ENCODE results near the gene SLFN11. TPM values are rescaled to one million over a fixed set of nuclear protein-coding genes. Genes with fewer than 3 reads are reported as not detected.
"Not testable (repeated sequence)": the region's sequence is repeated elsewhere in the genome, so short reads cannot be mapped to it uniquely, and the experiment has no call there.

SLFN11 gene, protein sequence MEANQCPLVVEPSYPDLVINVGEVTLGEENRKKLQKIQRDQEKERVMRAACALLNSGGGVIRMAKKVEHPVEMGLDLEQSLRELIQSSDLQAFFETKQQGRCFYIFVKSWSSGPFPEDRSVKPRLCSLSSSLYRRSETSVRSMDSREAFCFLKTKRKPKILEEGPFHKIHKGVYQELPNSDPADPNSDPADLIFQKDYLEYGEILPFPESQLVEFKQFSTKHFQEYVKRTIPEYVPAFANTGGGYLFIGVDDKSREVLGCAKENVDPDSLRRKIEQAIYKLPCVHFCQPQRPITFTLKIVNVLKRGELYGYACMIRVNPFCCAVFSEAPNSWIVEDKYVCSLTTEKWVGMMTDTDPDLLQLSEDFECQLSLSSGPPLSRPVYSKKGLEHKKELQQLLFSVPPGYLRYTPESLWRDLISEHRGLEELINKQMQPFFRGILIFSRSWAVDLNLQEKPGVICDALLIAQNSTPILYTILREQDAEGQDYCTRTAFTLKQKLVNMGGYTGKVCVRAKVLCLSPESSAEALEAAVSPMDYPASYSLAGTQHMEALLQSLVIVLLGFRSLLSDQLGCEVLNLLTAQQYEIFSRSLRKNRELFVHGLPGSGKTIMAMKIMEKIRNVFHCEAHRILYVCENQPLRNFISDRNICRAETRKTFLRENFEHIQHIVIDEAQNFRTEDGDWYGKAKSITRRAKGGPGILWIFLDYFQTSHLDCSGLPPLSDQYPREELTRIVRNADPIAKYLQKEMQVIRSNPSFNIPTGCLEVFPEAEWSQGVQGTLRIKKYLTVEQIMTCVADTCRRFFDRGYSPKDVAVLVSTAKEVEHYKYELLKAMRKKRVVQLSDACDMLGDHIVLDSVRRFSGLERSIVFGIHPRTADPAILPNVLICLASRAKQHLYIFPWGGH
- 4.6 TPM for polyA plus RNA-seq (2013, experiment 1 of 2)
- polyA plus RNA-seq (2013, experiment 2 of 2), result 4.6 TPM

DNA sequence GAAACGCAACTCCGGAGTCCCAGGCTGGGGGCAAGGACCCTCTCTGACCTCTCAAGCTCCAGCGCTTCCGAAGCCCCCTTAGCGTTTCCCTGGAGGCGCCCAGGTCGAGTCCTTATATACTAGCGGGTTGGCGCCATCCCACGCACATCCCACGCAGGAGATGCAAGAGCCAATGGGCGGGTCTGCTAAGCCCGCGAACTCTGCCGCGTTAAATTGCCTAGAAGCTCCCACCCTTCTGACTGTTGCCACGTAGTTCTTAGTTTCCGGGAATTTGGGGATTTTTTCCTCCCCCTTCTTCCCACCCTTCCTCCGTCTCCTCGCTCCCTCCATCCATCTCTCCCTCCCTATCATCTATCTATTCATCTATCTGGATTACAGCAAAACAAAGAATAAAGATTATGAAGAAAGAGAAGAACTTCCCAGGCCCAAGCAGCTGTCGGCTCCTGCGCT lies at the start of gene SLFN11:
Gene SLFN11, minus strand, starts transcription at position 88 of the 450 bp plus-strand sequence. CDS start 9,814 bp downstream, outside the sequence.
- Histone ChIP-seq H3K9me3 (ENCODE audit: control insufficient read depth, low read length) (peaks cover 6% of the 10 kb centered on the region), H2BK5ac (ENCODE audit: low read depth, low read length, poor library complexity, severe bottlenecking) (peak within 1 kb of the TSS; percentile 51), H2BK120ac (ENCODE audit: low read depth, low read length) (peak within 1 kb of the TSS; percentile 61), H2AFZ (ENCODE audit: low read depth, low read length) (peak within 1 kb of the TSS; percentile 86), H4K91ac (ENCODE audit: low read length) (no peak within 1 kb of the TSS), H3K4ac (ENCODE audit: low read depth in 1 of 2, low read length in 2 of 2) (peak within 1 kb of the TSS in 1 of 2 experiments; percentile 30), H3K4me3 (ENCODE audit: insufficient read depth in 1 of 2, low read depth in 1 of 2, low read length in 2 of 2) (peak within 1 kb of the TSS; percentile 65 to 85), H2BK12ac (ENCODE audit: low read length in 2 of 2) (no peak within 1 kb of the TSS), H4K8ac (ENCODE audit: low read length) (peak within 1 kb of the TSS; percentile 42), H3K4me1 (ENCODE audit: control insufficient read depth, insufficient read depth, low read depth, low read length) (peaks cover 8% of the 10 kb centered on the region), H2BK15ac (ENCODE audit: low read depth, poor library complexity, severe bottlenecking) (no peak within 1 kb of the TSS), H3K27me3 (ENCODE audit: control insufficient read depth in 1 of 2, insufficient read depth in 1 of 2, low read length in 2 of 2) (peaks cover 0 to 33% of the 10 kb centered on the region in 2 experiments), H3K9ac (ENCODE audit: low read length) (peak within 1 kb of the TSS; percentile 96), H3K4me2 (ENCODE audit: low read length, poor library complexity, severe bottlenecking) (peak within 1 kb of the TSS; percentile 100), H3K18ac (ENCODE audit: low read depth in 1 of 2, low read length in 2 of 2) (peak within 1 kb of the TSS; percentile 3 to 18), H3K14ac (ENCODE audit: low read length in 2 of 2) (no peak within 1 kb of the TSS), H3K23ac (ENCODE audit: low read length in 2 of 2) (peak within 1 kb of the TSS in 1 of 2 experiments; percentile 23), H3K27ac (ENCODE audit: low read length, poor library complexity, severe bottlenecking) (no peak within 1 kb of the TSS), H2AK5ac (ENCODE audit: low read length, severe bottlenecking) (no peak within 1 kb of the TSS), H3K79me1 (replicated peaks; ENCODE audit: low read length, poor library complexity, severe bottlenecking) (no peaks in the 10 kb centered on the region), H3K36me3 (ENCODE audit: control insufficient read depth in 1 of 2, insufficient read depth in 2 of 2, low read depth in 1 of 2, low read length in 2 of 2) (peaks cover 0 to 9% of the 10 kb centered on the region in 2 experiments)
- peak; percentile 86 for DNase-seq
- WGBS, result 2% methylated on average over 22 of the region's 22 CpGs

DNA sequence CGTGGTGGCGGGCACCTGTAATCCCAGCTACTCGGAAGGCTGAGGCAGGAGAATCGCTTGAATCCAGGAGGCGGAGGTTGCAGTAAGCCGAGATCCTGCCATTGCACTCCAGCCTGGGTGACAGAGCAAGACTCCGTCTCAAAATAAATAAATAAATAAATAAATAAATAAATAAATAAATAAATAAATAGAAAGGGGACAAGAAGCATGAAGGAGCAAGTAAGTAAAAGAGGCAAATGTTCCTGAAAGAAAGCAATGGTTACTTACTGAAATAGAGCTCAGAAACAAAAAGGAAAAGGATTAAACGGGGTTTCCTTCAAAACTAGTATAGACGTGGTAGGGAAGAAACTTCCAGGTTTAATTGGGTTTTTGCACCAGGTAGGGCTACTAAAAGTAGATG lies 47.6 kb upstream of the SLFN11 start:
- H3K23ac ChIP-seq (ENCODE audit: low read length in 2 of 2); H3K4me3 ChIP-seq (ENCODE audit: insufficient read depth in 1 of 2, low read depth in 1 of 2, low read length in 2 of 2); DNase-seq; H2BK15ac ChIP-seq (ENCODE audit: low read depth, poor library complexity, severe bottlenecking); H3K27ac ChIP-seq (ENCODE audit: low read length, poor library complexity, severe bottlenecking); H3K9ac ChIP-seq (ENCODE audit: low read length); H2BK5ac ChIP-seq (ENCODE audit: low read depth, low read length, poor library complexity, severe bottlenecking); H3K4me2 ChIP-seq (ENCODE audit: low read length, poor library complexity, severe bottlenecking); H2AFZ ChIP-seq (ENCODE audit: low read depth, low read length); H4K91ac ChIP-seq (ENCODE audit: low read length); H3K14ac ChIP-seq (ENCODE audit: low read length in 2 of 2); H3K4ac ChIP-seq (ENCODE audit: low read depth in 1 of 2, low read length in 2 of 2); H2BK120ac ChIP-seq (ENCODE audit: low read depth, low read length); H2AK5ac ChIP-seq (ENCODE audit: low read length, severe bottlenecking); H2BK12ac ChIP-seq (ENCODE audit: low read length in 2 of 2); H3K27me3 ChIP-seq (ENCODE audit: control insufficient read depth in 1 of 2, insufficient read depth in 1 of 2, low read length in 2 of 2); H3K4me1 ChIP-seq (ENCODE audit: control insufficient read depth, insufficient read depth, low read depth, low read length); H3K18ac ChIP-seq (ENCODE audit: low read depth in 1 of 2, low read length in 2 of 2); H4K8ac ChIP-seq (ENCODE audit: low read length); H3K9me3 ChIP-seq (ENCODE audit: control insufficient read depth, low read length): not testable (repeated sequence)
- 92% methylated on average over 6 of the region's 9 CpGs for WGBS
- peaks cover 11 to 40% of the 10 kb centered on the region in 2 experiments for H3K36me3 ChIP-seq (ENCODE audit: control insufficient read depth in 1 of 2, insufficient read depth in 2 of 2, low read depth in 1 of 2, low read length in 2 of 2)
- H3K79me1 ChIP-seq (replicated peaks; ENCODE audit: low read length, poor library complexity, severe bottlenecking), result peaks cover 19% of the 10 kb centered on the region

DNA sequence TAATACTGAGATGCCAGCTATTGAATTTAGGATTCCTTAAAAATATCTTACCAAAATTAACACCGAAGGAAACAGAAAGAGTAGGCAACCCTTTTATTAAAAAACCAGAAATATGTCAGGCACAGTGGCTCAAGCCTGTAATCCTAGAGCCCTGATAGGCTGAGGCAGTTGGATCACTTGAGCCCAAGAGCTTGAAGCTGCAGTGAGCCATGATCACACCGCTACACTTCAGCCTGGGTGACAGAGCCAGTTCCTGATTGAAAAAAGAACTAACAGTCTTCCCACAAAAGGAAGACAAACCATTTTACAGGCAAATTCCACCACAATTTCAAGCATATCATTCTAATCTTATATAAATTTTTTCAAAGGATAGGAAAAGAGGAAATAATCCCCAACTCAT lies 43.2 kb upstream of the SLFN11 start:
- no peak overlapping the region for H2BK15ac ChIP-seq (ENCODE audit: low read depth, poor library complexity, severe bottlenecking)
- H3K4me3 ChIP-seq (ENCODE audit: insufficient read depth in 1 of 2, low read depth in 1 of 2, low read length in 2 of 2), result no peak overlapping the region
- no peak overlapping the region for H4K8ac ChIP-seq (ENCODE audit: low read length)
- no peak overlapping the region for H3K27ac ChIP-seq (ENCODE audit: low read length, poor library complexity, severe bottlenecking)
- no peak overlapping the region for H2BK5ac ChIP-seq (ENCODE audit: low read depth, low read length, poor library complexity, severe bottlenecking)
- whole genome bisulfite sequencing, result 97% methylated on average over 2 of the region's 2 CpGs
- H3K14ac ChIP-seq (ENCODE audit: low read length in 2 of 2), result no peak overlapping the region
- H3K4me2 ChIP-seq (ENCODE audit: low read length, poor library complexity, severe bottlenecking), result no peak overlapping the region
- H3K4me1 ChIP-seq (ENCODE audit: control insufficient read depth, insufficient read depth, low read depth, low read length), result no peaks in the 10 kb centered on the region
- no peak overlapping the region for H3K9ac ChIP-seq (ENCODE audit: low read length)
- no peak overlapping the region for H3K18ac ChIP-seq (ENCODE audit: low read depth in 1 of 2, low read length in 2 of 2)
- peaks cover 17% of the 10 kb centered on the region for H3K79me1 ChIP-seq (replicated peaks; ENCODE audit: low read length, poor library complexity, severe bottlenecking)
- no peak overlapping the region for H2BK120ac ChIP-seq (ENCODE audit: low read depth, low read length)
- H3K4ac ChIP-seq (ENCODE audit: low read depth in 1 of 2, low read length in 2 of 2), result no peak overlapping the region
- H4K91ac ChIP-seq (ENCODE audit: low read length), result no peak overlapping the region
- no peak for DNase-seq
- no peaks in the 10 kb centered on the region for H3K27me3 ChIP-seq (ENCODE audit: control insufficient read depth in 1 of 2, insufficient read depth in 1 of 2, low read length in 2 of 2)
- no peak overlapping the region for H3K23ac ChIP-seq (ENCODE audit: low read length in 2 of 2)
- peaks cover 16% of the 10 kb centered on the region for H3K9me3 ChIP-seq (ENCODE audit: control insufficient read depth, low read length)
- H2BK12ac ChIP-seq (ENCODE audit: low read length in 2 of 2), result no peak overlapping the region
- H2AK5ac ChIP-seq (ENCODE audit: low read length, severe bottlenecking), result no peak overlapping the region
- H2AFZ ChIP-seq (ENCODE audit: low read depth, low read length), result no peak overlapping the region
- H3K36me3 ChIP-seq (ENCODE audit: control insufficient read depth in 1 of 2, insufficient read depth in 2 of 2, low read depth in 1 of 2, low read length in 2 of 2), result peaks cover 12 to 50% of the 10 kb centered on the region in 2 experiments
